Thoracic aorta (tissue), 2 donors: ENCODE results near the gene ALKBH3. TPM values are rescaled to one million over a fixed set of nuclear protein-coding genes. Genes with fewer than 3 reads are reported as not detected.

Source experiments
- ATAC-seq: fragments of 150-250 bp; one replicate; pipeline ENCODE4 v1.8.0; 2017; ENCODE audit warnings: low read depth; ENCODE audit not compliant: insufficient number of reproducible peaks, low FRiP score
- DNase-seq: peaks from one replicate; pipeline ENCODE4 v3.0.0-alpha.2; 2020; ENCODE audit warnings: low spot score
- H3K27ac ChIP-seq, 2 donors: fragments of 200-600 bp; sonication (generic); 1 replicate in 1 of 2; 2 replicates in 1 of 2; pipeline ENCODE4 v1.5.1; 2016; ENCODE audit warnings: mild to moderate bottlenecking in 2 of 2, moderate library complexity in 2 of 2
- H3K27me3 ChIP-seq: fragments of 200-600 bp; sonication (generic); replicated peaks from 2 replicates; pipeline ENCODE4 v1.6.0; 2016; ENCODE audit warnings: mild to moderate bottlenecking; ENCODE audit not compliant: insufficient read depth
- H3K36me3 ChIP-seq: fragments of 200-600 bp; sonication (generic); one replicate; pipeline ENCODE4 v1.5.1; 2016
- H3K4me1 ChIP-seq, 2 donors: fragments of 200-600 bp; sonication (generic); 1 replicate in 1 of 2; 2 replicates in 1 of 2; pipeline versions ENCODE4 v1.5.1 to v1.6.0; 2016; ENCODE audit warnings: low read depth in 2 of 2, mild to moderate bottlenecking in 1 of 2; ENCODE audit not compliant: control insufficient read depth in 1 of 2
- H3K4me3 ChIP-seq: fragments of 200-600 bp; sonication (generic); 2 replicates; pipeline ENCODE4 v1.5.1; 2016; ENCODE audit warnings: mild to moderate bottlenecking
- H3K9me3 ChIP-seq: fragments of 200-600 bp; sonication (generic); 2 replicates; pipeline ENCODE4 v1.5.1; 2016
- CTCF ChIP-seq: fragments of 200-600 bp; sonication (generic); IDR thresholded peaks from one replicate; pipeline ENCODE4 v1.5.1; 2019; ENCODE audit warnings: antibody characterized with exemption
- total RNA-seq, 2 donors: library from RNA; depleted of rRNA; stranded (reverse); fragments of >200 nt; gene quantifications; one replicate each; pipeline versions ENCODE4 v1.1.0 to v1.2.3, GENCODE V29; 2016

ALKBH3 gene
- total RNA-seq, 2 donors from 2014 or later = 28.1 to 65.5 TPM

GRCh38 chr11:43853781-43854180, 26.9 kb upstream of the ALKBH3 start:
- H3K27ac ChIP-seq = no peak overlapping the region
- DNase-seq (no peak), ATAC-seq (no peak)
- H3K36me3 ChIP-seq = peaks cover 14% of the 10 kb centered on the region
- H3K4me3 ChIP-seq = no peak overlapping the region
- no peaks in the 10 kb centered on the region for H3K9me3 ChIP-seq
- no peaks in the 10 kb centered on the region for H3K27me3 ChIP-seq
- H3K4me1 ChIP-seq = no peaks in the 10 kb centered on the region
- no peak for TF ChIP-seq CTCF

GRCh38 chr11:43856993-43857392, 23.6 kb upstream of the ALKBH3 start:
- TF ChIP-seq CTCF = no peak
- Histone ChIP-seq H3K9me3 (peaks cover 5% of the 10 kb centered on the region), H3K36me3 (peaks cover 14% of the 10 kb centered on the region), H3K27me3 (no peaks in the 10 kb centered on the region), H3K4me1 (no peaks in the 10 kb centered on the region), H3K4me3 (no peak overlapping the region), H3K27ac (no peak overlapping the region)
- ATAC-seq = no peak
- no peak for DNase-seq

DNA sequence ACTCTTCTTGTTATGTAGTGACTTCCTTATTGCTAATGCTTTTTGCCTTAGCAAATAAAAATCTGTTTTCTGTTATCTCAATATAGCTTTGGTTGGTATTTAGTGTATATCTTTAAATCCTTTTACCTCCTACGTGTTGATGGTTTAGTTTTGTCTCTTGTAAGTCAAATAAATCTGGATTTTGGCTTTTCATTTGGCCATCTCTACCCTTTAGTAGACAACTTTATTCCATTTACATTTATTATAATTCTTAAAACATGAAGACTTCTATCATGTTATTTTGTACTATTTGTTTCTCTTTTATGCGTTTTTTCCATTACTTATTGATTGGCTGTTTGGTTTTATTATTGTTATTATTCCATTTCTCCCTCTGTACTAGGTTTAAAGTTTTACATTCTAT, 19.5 kb upstream of the ALKBH3 start:
- H3K36me3 ChIP-seq = no peaks in the 10 kb centered on the region
- no peak overlapping the region for H3K27ac ChIP-seq
- H3K9me3 ChIP-seq = peaks cover 5% of the 10 kb centered on the region
- no peaks in the 10 kb centered on the region for H3K27me3 ChIP-seq
- TF ChIP-seq CTCF = no peak
- no peak for ATAC-seq
- no peak for DNase-seq
- no peaks in the 10 kb centered on the region for H3K4me1 ChIP-seq
- H3K4me3 ChIP-seq = no peak overlapping the region

DNA sequence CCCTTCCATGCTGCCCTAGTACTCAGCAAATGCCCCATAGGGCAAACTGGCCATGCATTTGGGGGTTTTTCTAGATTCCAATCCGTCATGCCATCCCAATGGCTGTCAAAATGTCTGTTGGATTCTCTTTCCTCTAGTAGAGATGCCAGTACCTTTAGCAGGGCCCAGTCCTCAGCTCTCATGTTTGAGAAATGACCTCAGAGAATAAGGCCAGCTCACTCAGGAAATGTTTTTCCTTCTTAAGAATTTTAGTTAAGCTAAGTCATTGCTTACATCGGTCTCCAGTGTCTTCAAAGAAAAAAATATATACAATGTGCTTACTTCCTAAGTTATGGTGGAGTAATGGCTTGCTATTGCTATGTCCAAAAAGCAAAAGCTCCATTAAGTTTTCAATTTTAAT, 14.1 kb upstream of the ALKBH3 start:
- no peaks in the 10 kb centered on the region for H3K27me3 ChIP-seq
- H3K9me3 ChIP-seq = no peaks in the 10 kb centered on the region
- no peak for TF ChIP-seq CTCF
- DNase-seq = no peak
- no peak overlapping the region for H3K27ac ChIP-seq
- H3K4me3 ChIP-seq = no peak overlapping the region
- H3K4me1 ChIP-seq = no peaks in the 10 kb centered on the region
- no peaks in the 10 kb centered on the region for H3K36me3 ChIP-seq
- no peak for ATAC-seq

DNA sequence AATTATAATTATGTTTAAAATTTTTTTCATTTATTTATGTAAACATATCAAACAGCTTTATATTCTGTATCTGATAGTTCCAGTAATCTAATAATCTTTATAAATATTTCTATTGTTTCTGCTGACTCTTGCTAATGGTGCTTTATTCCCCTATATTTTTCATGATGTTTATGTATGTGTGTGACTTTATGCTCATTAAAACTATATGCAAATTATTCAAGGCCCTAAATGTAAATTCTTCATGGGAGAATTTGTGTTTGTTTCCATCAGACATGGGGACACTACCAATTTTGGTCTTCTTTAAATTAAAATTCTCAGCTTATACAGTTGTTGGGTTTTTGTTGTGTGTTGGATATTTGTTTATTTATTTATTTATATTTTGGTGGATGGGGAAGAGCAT, 13.7 kb upstream of the ALKBH3 start:
- no peak for DNase-seq
- H3K27ac ChIP-seq = no peak overlapping the region
- no peaks in the 10 kb centered on the region for H3K4me1 ChIP-seq
- H3K36me3 ChIP-seq = no peaks in the 10 kb centered on the region
- H3K27me3 ChIP-seq = no peaks in the 10 kb centered on the region
- H3K4me3 ChIP-seq = no peak overlapping the region
- TF ChIP-seq CTCF = no peak
- ATAC-seq = no peak
- no peaks in the 10 kb centered on the region for H3K9me3 ChIP-seq
